Measurements from ENCODE around the gene DNAJC5G. TPM values are rescaled to one million over a fixed set of nuclear protein-coding genes. Genes with fewer than 3 reads are reported as not detected.

The DNAJC5G gene
- total and polyA plus RNA-seq, 9 of the 15 experiments (the other 6 are each of a cell fraction or from before 2014, with no cell fraction given): not detected

DNA sequence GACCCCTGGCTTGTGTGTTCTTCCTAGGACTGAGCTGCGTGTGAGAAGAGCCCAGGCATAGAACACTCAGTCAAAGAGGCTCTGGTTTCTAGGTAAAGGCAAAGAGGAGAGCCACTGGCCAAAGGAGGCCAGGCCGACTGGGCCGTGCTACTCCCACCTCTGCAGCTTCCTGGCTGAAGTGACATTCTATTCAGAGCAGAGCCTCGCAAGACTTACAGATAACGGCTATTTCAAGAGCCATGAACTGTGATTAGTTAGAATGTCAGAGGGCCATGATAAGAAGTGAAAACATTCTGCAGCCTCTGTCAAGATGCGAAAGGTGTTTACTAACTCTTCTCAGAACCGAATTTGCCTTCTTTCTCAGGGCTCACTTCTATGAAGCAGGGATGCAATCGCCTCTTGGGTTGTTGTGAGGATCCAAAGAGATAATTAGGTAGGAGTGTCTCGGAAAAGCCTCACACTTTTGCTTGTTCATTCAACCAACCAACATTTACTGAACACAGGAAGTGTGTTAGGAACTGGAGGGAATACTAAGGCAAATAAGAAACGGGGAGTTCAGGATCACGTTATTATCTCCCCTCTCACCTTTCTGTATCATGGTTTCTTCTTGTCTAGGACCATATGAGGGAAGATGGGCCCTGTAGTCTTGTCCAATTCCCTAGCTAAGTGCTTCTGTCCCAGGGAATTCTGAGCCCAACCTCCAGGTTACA is 3.4 kb upstream of the DNAJC5G start:
- DNase-seq (ENCODE audit: extremely low read depth in 1 of 4, low spot score in 3 of 4) (peak in 2 of 4 experiments; percentile 62 to 71), FAIRE-seq (peak; percentile 87), ATAC-seq (peak; percentile 94)
- Histone ChIP-seq H3K4me1 (replicated peaks in 1 of 2; ENCODE audit: control insufficient read depth in 2 of 2, insufficient read depth in 2 of 2, low read length in 2 of 2) (peaks cover 10 to 19% of the 10 kb centered on the region in 2 experiments), H3K27ac (ENCODE audit: extremely low read depth, low read depth, low read length) (no peak overlapping the region), H3K79me2 (ENCODE audit: control insufficient read depth, insufficient read depth, low read length) (no peaks in the 10 kb centered on the region), H3K9me1 (ENCODE audit: control insufficient read depth, insufficient read depth, low read length) (no peaks in the 10 kb centered on the region), H3K9ac (ENCODE audit: insufficient read depth in 1 of 2, low read depth in 2 of 2, low read length in 2 of 2) (peak overlapping the region in 1 of 2 experiments; percentile 53; a peak in 1 of 4 replicates), H3K27me3 (ENCODE audit: control insufficient read depth in 2 of 2, insufficient read depth in 2 of 2, low read length in 2 of 2) (peaks cover 5% of the 10 kb centered on the region in 2 experiments; a peak in 2 of 5 replicates), H3K4me2 (ENCODE audit: insufficient read depth, low read length) (0 out of 2 replicates have a peak overlapping the region, but pooled peaks have one; percentile 31), H3K9me3 (replicated peaks; ENCODE audit: control insufficient read depth, insufficient read depth, low read depth, low read length) (no peaks in the 10 kb centered on the region), H3K36me3 (ENCODE audit: control insufficient read depth, insufficient read depth, low read length) (no peaks in the 10 kb centered on the region), H2AFZ (ENCODE audit: low read depth, low read length) (peak overlapping the region; percentile 49), H4K20me1 (replicated peaks; ENCODE audit: control insufficient read depth, insufficient read depth, low read length) (no peaks in the 10 kb centered on the region; the same call in 1 of the 2 replicates), H3K4me3 (no peak overlapping the region)
- CTCF ChIA-PET (ENCODE audit: low intra/inter-chr PET ratio): no interaction called here
- WGBS (ENCODE audit: insufficient coverage, low coverage, missing lambda C conversion rate): 0% methylated on average over 11 of the region's 11 CpGs
- no TSS peak for BruUV-seq (replicated peaks)
- in situ Hi-C loops (cut with MboI) (no loop called here), intact Hi-C loops (cut with micrococcal nuclease) (no loop called here)
- POLR2A ChIA-PET: interaction anchor here (0.7 to 1.5 kb wide), 5 partner anchors 10 to 21 kb away, joined by 3 to 5 read pairs (median 3); partner anchors contain the start of gene TRIM54
- TF ChIP-seq, protein P1, sequence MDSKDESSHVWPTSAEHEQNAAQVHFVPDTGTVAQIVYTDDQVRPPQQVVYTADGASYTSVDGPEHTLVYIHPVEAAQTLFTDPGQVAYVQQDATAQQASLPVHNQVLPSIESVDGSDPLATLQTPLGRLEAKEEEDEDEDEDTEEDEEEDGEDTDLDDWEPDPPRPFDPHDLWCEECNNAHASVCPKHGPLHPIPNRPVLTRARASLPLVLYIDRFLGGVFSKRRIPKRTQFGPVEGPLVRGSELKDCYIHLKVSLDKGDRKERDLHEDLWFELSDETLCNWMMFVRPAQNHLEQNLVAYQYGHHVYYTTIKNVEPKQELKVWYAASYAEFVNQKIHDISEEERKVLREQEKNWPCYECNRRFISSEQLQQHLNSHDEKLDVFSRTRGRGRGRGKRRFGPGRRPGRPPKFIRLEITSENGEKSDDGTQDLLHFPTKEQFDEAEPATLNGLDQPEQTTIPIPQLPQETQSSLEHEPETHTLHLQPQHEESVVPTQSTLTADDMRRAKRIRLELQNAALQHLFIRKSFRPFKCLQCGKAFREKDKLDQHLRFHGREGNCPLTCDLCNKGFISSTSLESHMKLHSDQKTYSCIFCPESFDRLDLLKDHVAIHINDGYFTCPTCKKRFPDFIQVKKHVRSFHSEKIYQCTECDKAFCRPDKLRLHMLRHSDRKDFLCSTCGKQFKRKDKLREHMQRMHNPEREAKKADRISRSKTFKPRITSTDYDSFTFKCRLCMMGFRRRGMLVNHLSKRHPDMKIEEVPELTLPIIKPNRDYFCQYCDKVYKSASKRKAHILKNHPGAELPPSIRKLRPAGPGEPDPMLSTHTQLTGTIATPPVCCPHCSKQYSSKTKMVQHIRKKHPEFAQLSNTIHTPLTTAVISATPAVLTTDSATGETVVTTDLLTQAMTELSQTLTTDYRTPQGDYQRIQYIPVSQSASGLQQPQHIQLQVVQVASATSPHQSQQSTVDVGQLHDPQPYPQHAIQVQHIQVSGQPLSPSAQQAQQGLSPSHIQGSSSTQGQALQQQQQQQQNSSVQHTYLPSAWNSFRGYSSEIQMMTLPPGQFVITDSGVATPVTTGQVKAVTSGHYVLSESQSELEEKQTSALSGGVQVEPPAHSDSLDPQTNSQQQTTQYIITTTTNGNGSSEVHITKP (IDR thresholded peaks at IDR 0.05; ENCODE audit: partially characterized antibody): peak; percentile 82
- TF ChIP-seq NCOR1 (IDR thresholded peaks at IDR 0.05) (no peak), MECOM (CRISPR knock-in tag; IDR thresholded peaks at IDR 0.05) (0 out of 2 replicates have a peak, but pooled peaks have one; percentile 29), HOXB6 (CRISPR knock-in tag; IDR thresholded peaks at IDR 0.05; ENCODE audit: borderline replicate concordance) (no peak), HNRNPUL1 (IDR thresholded peaks at IDR 0.05; ENCODE audit: low read length) (no peak)
- TF ChIP-seq, protein P2, sequence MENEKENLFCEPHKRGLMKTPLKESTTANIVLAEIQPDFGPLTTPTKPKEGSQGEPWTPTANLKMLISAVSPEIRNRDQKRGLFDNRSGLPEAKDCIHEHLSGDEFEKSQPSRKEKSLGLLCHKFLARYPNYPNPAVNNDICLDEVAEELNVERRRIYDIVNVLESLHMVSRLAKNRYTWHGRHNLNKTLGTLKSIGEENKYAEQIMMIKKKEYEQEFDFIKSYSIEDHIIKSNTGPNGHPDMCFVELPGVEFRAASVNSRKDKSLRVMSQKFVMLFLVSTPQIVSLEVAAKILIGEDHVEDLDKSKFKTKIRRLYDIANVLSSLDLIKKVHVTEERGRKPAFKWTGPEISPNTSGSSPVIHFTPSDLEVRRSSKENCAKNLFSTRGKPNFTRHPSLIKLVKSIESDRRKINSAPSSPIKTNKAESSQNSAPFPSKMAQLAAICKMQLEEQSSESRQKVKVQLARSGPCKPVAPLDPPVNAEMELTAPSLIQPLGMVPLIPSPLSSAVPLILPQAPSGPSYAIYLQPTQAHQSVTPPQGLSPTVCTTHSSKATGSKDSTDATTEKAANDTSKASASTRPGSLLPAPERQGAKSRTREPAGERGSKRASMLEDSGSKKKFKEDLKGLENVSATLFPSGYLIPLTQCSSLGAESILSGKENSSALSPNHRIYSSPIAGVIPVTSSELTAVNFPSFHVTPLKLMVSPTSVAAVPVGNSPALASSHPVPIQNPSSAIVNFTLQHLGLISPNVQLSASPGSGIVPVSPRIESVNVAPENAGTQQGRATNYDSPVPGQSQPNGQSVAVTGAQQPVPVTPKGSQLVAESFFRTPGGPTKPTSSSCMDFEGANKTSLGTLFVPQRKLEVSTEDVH (IDR thresholded peaks at IDR 0.05; ENCODE audit: low read depth, partially characterized antibody): no peak
- TF ChIP-seq, protein P3, sequence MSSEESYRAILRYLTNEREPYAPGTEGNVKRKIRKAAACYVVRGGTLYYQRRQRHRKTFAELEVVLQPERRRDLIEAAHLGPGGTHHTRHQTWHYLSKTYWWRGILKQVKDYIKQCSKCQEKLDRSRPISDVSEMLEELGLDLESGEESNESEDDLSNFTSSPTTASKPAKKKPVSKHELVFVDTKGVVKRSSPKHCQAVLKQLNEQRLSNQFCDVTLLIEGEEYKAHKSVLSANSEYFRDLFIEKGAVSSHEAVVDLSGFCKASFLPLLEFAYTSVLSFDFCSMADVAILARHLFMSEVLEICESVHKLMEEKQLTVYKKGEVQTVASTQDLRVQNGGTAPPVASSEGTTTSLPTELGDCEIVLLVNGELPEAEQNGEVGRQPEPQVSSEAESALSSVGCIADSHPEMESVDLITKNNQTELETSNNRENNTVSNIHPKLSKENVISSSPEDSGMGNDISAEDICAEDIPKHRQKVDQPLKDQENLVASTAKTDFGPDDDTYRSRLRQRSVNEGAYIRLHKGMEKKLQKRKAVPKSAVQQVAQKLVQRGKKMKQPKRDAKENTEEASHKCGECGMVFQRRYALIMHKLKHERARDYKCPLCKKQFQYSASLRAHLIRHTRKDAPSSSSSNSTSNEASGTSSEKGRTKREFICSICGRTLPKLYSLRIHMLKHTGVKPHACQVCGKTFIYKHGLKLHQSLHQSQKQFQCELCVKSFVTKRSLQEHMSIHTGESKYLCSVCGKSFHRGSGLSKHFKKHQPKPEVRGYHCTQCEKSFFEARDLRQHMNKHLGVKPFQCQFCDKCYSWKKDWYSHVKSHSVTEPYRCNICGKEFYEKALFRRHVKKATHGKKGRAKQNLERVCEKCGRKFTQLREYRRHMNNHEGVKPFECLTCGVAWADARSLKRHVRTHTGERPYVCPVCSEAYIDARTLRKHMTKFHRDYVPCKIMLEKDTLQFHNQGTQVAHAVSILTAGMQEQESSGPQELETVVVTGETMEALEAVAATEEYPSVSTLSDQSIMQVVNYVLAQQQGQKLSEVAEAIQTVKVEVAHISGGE (CRISPR knock-in tag; IDR thresholded peaks at IDR 0.05): no peak
- TF ChIP-seq, protein P4, sequence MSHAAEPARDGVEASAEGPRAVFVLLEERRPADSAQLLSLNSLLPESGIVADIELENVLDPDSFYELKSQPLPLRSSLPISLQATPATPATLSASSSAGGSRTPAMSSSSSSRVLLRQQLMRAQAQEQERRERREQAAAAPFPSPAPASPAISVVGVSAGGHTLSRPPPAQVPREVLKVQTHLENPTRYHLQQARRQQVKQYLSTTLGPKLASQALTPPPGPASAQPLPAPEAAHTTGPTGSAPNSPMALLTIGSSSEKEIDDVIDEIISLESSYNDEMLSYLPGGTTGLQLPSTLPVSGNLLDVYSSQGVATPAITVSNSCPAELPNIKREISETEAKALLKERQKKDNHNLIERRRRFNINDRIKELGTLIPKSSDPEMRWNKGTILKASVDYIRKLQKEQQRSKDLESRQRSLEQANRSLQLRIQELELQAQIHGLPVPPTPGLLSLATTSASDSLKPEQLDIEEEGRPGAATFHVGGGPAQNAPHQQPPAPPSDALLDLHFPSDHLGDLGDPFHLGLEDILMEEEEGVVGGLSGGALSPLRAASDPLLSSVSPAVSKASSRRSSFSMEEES (CRISPR knock-in tag; IDR thresholded peaks at IDR 0.05): no peak

Measured in K562 (cell line).